Gastroesophageal sphincter (tissue), 3 donors: ENCODE results near the gene ANKRD36.
"Not testable (repeated sequence)": the region's sequence is repeated elsewhere in the genome, so short reads cannot be mapped to it uniquely, and the experiment has no call there.

Experiments used
- CTCF ChIP-seq, 4 experiments: fragments of 200-600 bp in 2 of 4; fragments of 450-650 bp in 2 of 4; sonication (generic) in 1 of 4; IDR thresholded peaks; one replicate each; pipeline ENCODE4 v1.5.1; 2017 to 2019; ENCODE audit warnings: antibody characterized with exemption in 4 of 4, mild to moderate bottlenecking in 2 of 4, moderate library complexity in 2 of 4
- EP300 ChIP-seq: sonication (generic); formaldehyde crosslinking; IDR thresholded peaks from one replicate; pipeline ENCODE4 v1.6.1; 2017; ENCODE audit warnings: antibody characterized with exemption, mild to moderate bottlenecking
- POLR2A ChIP-seq, 2 donors: fragments of 450-650 bp; IDR thresholded peaks; one replicate each; pipeline ENCODE4 v1.6.1; 2017; ENCODE audit warnings: antibody characterized with exemption in 2 of 2, mild to moderate bottlenecking in 2 of 2, moderate library complexity in 1 of 2
- POLR2AphosphoS5 ChIP-seq: sonication (generic); formaldehyde crosslinking; IDR thresholded peaks from one replicate; pipeline ENCODE4 v1.6.1; 2017; ENCODE audit warnings: antibody characterized with exemption

DNA sequence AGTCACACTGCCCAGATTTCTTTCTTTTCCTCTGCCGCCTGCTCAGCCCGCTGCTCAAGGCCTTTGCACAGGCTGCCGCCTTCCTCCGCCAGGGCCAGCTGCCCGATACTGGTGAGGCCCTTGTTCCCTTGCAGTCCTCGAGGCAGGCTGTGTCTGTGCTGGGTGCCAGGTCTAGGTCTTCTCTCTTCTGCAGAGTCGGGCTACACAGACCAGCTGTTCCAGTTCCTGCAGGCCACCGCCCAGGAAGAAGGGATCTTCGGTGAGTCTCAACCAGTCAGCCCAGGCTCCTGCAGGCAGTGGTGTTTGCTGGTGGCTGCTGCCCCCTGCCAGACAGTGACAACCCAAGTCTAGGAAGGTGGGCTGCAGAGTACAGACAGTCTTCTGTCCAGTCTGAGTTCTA lies 30.7 kb upstream of the ANKRD36 start:
- not testable (repeated sequence) for TF ChIP-seq CTCF (IDR thresholded peaks at IDR 0.05); POLR2AphosphoS5; POLR2A (IDR thresholded peaks at IDR 0.05); EP300
